Nephron progenitor cell (in vitro differentiated cells): Measurements from ENCODE around the gene NEK5.
"Not testable (repeated sequence)": the region's sequence is repeated elsewhere in the genome, so short reads cannot be mapped to it uniquely, and the experiment has no call there.

Experiments
- DNase-seq: peaks from one replicate; pipeline ENCODE4 v3.0.0; 2021
- H3K27ac Mint-ChIP-seq: 2 replicates; pipeline ENCODE4 v1.8.0; 2021; ENCODE audit warnings: mild to moderate bottlenecking, moderate library complexity, mixed read lengths
- H3K27me3 Mint-ChIP-seq: 2 replicates; pipeline ENCODE4 v1.8.0; 2021; ENCODE audit warnings: mild to moderate bottlenecking, low read depth, mixed read lengths; ENCODE audit not compliant: poor library complexity
- H3K36me3 Mint-ChIP-seq: 2 replicates; pipeline ENCODE4 v1.8.0; 2021; ENCODE audit warnings: low read depth, mixed read lengths
- H3K4me1 Mint-ChIP-seq: 2 replicates; pipeline ENCODE4 v1.8.0; 2021; ENCODE audit warnings: mixed read lengths
- H3K4me3 Mint-ChIP-seq: 2 replicates; pipeline ENCODE4 v1.8.0; 2021; ENCODE audit warnings: mild to moderate bottlenecking, moderate library complexity, mixed read lengths
- H3K9me3 Mint-ChIP-seq: 2 replicates; pipeline ENCODE4 v1.8.0; 2021; ENCODE audit warnings: mild to moderate bottlenecking, moderate library complexity, mixed read lengths
- TF ChIP-seq, protein P1 (sequence below): fragments of 200-600 bp; sonication (generic); IDR thresholded peaks from 2 replicates; pipeline ENCODE4 v1.5.0; 2021; ENCODE audit warnings: antibody characterized with exemption

The NEK5 gene, protein sequence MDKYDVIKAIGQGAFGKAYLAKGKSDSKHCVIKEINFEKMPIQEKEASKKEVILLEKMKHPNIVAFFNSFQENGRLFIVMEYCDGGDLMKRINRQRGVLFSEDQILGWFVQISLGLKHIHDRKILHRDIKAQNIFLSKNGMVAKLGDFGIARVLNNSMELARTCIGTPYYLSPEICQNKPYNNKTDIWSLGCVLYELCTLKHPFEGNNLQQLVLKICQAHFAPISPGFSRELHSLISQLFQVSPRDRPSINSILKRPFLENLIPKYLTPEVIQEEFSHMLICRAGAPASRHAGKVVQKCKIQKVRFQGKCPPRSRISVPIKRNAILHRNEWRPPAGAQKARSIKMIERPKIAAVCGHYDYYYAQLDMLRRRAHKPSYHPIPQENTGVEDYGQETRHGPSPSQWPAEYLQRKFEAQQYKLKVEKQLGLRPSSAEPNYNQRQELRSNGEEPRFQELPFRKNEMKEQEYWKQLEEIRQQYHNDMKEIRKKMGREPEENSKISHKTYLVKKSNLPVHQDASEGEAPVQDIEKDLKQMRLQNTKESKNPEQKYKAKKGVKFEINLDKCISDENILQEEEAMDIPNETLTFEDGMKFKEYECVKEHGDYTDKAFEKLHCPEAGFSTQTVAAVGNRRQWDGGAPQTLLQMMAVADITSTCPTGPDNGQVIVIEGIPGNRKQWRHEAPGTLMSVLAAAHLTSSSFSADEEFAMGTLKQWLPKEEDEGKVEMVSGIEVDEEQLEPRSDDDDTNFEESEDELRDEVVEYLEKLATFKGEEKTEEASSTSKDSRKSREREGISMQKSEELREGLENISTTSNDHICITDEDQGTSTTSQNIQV

DNA sequence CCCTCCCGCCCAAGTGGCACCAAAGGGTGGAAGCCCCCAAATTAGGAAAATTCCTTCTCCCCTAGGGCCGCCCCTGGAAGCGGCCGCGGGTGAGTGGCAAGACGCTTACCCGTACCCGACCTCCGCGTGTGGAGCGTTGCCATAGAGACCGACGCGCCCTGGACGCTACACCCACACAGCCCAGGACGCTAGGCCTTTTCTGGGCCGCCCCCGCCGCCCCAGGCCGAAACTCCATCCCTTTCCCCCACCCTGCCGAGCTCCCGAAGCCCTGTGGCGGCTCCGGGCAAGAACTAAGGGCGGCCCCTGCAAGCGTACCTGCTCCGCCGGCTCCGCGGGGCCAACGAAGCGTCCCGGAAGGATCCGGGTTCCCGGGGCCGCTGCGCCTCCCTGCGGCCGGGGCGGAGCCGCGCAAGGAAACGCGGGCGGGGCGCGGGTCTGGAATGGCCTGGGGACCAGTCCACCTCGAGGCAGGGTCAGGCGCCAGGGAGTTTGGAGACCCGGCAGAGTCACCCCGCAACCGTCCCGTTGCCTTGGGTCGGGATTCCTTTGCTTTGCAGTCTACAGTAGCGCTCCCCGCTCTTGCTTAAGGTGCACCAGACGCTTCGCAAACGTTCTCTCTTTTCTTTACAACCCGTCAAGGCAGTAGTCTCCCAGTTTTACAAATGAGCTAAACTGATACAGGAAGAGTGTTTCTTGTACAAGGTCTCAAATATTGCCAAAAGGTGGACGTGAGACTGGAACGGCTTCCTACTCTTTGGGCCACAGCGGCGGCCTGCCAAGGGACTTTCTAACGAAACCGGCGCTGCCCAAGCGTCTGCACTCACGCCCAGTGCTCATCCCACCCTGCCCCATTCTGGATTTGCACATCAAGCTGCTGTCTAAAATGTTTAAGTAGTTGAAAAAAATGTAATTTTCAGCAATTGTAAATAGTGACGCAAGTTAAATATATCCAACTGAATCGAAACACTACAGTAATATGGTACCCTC is at the start of gene NEK5:
TSS of gene NEK5 (minus strand) at position 360 of the 987 bp plus-strand sequence. CDS start 1,591 bp downstream, outside the sequence.
- TF ChIP-seq, protein P1, sequence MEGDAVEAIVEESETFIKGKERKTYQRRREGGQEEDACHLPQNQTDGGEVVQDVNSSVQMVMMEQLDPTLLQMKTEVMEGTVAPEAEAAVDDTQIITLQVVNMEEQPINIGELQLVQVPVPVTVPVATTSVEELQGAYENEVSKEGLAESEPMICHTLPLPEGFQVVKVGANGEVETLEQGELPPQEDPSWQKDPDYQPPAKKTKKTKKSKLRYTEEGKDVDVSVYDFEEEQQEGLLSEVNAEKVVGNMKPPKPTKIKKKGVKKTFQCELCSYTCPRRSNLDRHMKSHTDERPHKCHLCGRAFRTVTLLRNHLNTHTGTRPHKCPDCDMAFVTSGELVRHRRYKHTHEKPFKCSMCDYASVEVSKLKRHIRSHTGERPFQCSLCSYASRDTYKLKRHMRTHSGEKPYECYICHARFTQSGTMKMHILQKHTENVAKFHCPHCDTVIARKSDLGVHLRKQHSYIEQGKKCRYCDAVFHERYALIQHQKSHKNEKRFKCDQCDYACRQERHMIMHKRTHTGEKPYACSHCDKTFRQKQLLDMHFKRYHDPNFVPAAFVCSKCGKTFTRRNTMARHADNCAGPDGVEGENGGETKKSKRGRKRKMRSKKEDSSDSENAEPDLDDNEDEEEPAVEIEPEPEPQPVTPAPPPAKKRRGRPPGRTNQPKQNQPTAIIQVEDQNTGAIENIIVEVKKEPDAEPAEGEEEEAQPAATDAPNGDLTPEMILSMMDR: peak; percentile 67
- peaks cover 43% of the 10 kb centered on the region for H3K36me3 Mint-ChIP-seq
- peaks cover 3% of the 10 kb centered on the region for H3K27me3 Mint-ChIP-seq
- peak within 1 kb of the TSS; percentile 90 for H3K4me3 Mint-ChIP-seq
- H3K27ac Mint-ChIP-seq: no peak within 1 kb of the TSS
- peaks cover 20% of the 10 kb centered on the region for H3K4me1 Mint-ChIP-seq
- H3K9me3 Mint-ChIP-seq: peaks cover 19% of the 10 kb centered on the region
- DNase-seq: peak; percentile 88

DNA sequence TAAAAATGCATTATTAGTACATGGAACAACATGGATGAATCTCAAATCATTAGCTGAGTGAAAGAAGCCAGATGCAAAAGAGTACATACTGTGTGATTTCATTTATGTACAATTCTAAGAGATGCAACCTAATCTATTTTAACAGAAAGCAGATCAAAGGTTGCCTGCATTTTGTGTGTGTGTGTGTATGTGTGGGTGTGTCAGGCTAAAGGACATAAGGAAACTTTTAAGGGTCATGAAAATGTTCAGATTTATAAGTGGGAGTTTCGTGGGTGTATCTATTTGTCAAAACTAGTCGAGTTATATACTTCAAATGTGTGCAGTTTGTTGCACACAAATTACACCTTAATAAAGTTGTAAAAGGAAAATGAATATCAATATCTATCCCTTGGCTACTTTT is 48.4 kb upstream of the NEK5 start:
- DNase-seq: no peak
- Mint-ChIP-seq H3K9me3 (no peaks in the 10 kb centered on the region), H3K27ac (no peak overlapping the region), H3K4me1 (no peaks in the 10 kb centered on the region), H3K27me3 (no peaks in the 10 kb centered on the region), H3K36me3 (peaks cover 46% of the 10 kb centered on the region), H3K4me3 (no peak overlapping the region)
- TF ChIP-seq, protein P1: no peak

DNA sequence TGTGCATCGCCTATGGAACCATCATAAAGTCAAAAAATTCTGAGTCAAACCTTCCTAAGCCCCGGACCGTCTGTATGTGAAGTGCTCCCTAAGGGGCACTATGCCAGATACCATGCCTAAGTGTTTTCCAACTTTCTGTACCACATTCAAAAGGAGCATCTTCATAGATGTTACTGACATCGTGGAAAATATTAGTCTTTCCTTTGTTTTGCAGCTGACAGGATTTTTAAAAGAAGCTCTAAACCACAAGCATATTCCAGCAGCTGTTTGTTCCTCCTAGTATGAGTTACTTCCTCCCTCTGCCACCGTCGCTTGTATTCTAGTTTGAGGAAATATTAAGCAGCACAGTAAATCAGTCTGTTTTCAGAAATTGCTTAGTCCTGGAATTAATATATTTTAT is 45.1 kb upstream of the NEK5 start:
- not testable (repeated sequence) for DNase-seq, H3K9me3 Mint-ChIP-seq, H3K4me1 Mint-ChIP-seq, H3K27me3 Mint-ChIP-seq, H3K4me3 Mint-ChIP-seq, H3K27ac Mint-ChIP-seq
- H3K36me3 Mint-ChIP-seq: peaks cover 37% of the 10 kb centered on the region

DNA sequence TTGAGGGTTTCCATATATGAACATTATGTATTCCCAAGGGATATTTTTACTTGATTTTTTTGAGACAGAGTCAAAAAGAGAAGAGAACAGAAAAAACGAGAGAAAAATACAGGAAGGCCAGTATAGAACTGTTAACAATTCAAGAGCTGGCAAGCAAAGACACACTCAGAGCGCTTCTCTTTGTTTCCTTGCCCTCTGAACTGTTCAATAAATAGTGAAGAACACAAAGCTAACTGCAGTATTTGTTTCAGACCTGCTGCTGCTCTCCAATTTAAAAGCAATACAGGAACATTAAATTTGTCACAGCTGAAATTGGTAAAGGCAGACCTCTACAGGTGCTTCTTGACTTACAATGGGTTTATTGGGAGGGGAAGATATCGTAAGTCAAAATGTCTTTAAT is 44.5 kb upstream of the NEK5 start:
- no peaks in the 10 kb centered on the region for H3K9me3 Mint-ChIP-seq

DNA sequence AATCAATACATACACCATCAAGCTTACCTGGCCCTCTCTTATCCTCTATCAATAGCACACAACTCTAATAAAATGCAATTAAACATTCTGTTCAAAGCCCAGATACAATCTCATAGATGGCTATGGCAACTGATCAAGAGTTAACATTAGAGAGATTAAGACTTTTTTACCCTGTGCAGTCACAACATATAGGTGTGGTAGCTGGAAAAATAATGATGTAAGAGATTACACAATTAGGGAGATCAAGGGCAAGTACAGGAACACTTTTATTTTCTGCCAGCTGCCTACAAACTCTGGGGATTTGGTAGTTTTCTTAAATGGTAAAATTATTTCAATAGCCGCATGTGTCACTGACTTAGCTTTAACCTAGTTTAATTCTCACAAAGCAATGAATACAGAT is 42.8 kb upstream of the NEK5 start:
- H3K4me1 Mint-ChIP-seq, DNase-seq, H3K27me3 Mint-ChIP-seq, H3K9me3 Mint-ChIP-seq, H3K27ac Mint-ChIP-seq, H3K4me3 Mint-ChIP-seq: not testable (repeated sequence)
- peaks cover 44% of the 10 kb centered on the region for H3K36me3 Mint-ChIP-seq

More for the DNA sequence above, 44.5 kb upstream of the NEK5 start:
- no peaks in the 10 kb centered on the region for H3K4me1 Mint-ChIP-seq
- H3K27me3 Mint-ChIP-seq: no peaks in the 10 kb centered on the region
- TF ChIP-seq, protein P1: no peak
- no peak overlapping the region for H3K4me3 Mint-ChIP-seq
- no peak for DNase-seq
- peaks cover 42% of the 10 kb centered on the region for H3K36me3 Mint-ChIP-seq
- peak overlapping the region; percentile 84 for H3K27ac Mint-ChIP-seq

DNA sequence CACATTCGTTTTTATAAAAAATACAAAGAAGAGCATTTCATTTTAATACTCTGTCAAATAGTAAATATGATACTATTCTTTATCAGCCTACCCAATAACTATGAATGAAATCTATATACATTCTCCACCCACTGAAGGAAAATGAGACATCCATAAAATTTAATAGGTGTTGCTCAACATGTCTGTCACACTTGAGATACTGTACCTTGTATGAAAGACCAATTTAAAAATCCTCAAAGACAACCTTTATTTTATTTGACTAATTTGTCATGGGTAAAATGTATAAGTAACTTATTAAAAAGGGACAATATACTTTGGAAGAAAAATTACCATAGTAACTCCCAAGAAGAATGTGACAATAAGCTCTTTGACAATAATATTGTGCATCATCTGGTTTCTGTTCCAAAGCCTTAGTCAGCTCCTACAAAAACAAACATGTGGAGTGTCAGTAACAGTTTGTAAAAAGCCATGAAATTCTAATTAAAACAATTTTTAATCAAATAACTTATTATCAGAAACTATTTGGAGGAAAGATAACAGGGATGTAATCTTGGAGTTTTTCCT is 42.0 kb upstream of the NEK5 start:
- not testable (repeated sequence) for DNase-seq, H3K4me1 Mint-ChIP-seq, H3K27ac Mint-ChIP-seq, H3K4me3 Mint-ChIP-seq, H3K9me3 Mint-ChIP-seq, H3K27me3 Mint-ChIP-seq
- peaks cover 51% of the 10 kb centered on the region for H3K36me3 Mint-ChIP-seq
